ENCODE measurements around the gene GSTM3.
"Not testable (repeated sequence)": the region's sequence is repeated elsewhere in the genome, so short reads cannot be mapped to it uniquely, and the experiment has no call there.

Gene GSTM3

GRCh38 chr1:109726728-109727373, 14.0 kb downstream of the GSTM3 start:
- DNase-seq (ENCODE audit: low read depth in 3 of 3): no peak

DNA sequence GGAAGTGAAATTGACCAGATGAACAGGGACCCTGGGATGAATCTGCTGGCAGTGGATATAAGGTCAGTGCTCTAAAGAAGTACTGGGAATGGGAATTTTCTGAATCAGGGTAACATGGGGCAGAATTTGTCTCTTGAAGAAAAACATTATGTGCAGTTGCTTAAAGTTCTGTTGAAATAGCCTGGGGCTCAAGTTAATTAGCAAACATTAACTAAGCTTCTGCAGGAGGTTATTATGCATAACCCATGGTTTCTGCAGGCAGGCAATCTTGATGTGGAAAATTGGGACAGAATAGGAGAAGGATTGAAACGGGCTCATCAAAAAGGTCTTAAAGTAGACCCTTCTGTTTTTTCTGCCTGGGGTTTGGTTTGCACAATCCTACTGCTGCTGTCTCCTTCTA, 14.8 kb downstream of the GSTM3 start:
- no peak for DNase-seq (ENCODE audit: low read depth in 3 of 3)

DNA sequence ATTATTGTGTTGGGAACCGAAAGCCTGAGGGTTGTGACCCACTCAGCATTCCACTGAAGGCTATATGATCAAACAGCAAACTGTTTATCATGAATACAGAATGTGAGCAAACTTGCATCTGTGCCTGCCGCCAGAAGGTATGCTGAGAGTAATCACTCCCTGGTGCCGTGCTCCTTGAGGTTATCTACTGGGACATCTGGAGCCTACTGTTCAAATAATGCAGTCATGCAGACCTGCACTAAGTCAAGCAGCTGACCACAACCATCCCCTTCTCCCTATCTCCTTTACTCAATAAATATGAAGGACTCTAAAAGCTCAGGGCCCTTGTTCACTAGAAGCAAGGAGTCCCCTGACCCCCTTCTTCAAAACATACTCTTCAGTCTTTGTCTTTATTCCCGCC, 15.3 kb downstream of the GSTM3 start:
- DNase-seq (ENCODE audit: low read depth in 3 of 3): no peak

DNA sequence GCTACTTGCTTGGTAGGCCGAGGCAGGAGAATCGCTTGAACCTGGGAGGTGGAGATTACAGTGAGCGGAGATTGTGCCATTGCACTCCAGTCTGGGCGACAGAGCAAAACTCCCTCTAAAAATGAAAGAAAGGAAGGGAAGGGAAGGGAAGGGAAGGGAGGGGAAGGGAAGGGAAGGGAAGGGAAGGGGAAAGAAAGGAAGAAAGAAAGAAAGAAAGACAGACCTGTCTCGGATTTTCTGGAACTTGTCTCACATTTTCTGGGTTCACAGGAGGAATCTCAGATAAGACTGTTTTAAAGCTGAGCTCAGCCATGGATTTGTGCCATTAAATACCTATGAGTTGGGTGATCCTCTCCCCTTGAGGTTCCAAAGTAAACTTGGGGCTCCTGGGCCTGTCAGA, 15.9 kb downstream of the GSTM3 start:
- DNase-seq (ENCODE audit: low read depth in 3 of 3): no peak

- no peak for DNase-seq (ENCODE audit: low read depth in 3 of 3)
Observed at GRCh38 chr1:109722908-109723691, 17.7 kb downstream of the GSTM3 start.

DNA sequence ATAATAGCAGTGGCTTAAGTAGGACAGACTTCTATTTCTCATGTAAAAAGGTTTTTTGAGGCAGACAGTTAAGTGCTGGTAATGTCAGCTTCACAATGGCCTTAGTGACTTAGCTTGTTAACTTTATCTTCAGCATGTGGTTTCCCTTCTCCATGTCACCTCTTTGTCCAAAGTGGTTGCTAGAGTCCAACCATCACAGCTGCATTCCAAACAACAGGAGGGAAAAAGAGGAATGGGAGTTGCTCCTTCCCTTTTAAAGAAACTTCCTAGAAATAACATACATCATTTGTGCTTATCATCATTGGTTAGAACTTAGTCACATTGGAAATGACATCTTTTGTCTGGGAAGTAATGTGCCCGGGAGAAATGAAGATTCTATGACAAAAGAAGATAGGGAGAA, 18.9 kb downstream of the GSTM3 start:
- DNase-seq (ENCODE audit: low read depth in 3 of 3): no peak

GRCh38 chr1:109721042-109721441, 19.8 kb downstream of the GSTM3 start:
- no peak for DNase-seq (ENCODE audit: low read depth in 3 of 3)

DNA sequence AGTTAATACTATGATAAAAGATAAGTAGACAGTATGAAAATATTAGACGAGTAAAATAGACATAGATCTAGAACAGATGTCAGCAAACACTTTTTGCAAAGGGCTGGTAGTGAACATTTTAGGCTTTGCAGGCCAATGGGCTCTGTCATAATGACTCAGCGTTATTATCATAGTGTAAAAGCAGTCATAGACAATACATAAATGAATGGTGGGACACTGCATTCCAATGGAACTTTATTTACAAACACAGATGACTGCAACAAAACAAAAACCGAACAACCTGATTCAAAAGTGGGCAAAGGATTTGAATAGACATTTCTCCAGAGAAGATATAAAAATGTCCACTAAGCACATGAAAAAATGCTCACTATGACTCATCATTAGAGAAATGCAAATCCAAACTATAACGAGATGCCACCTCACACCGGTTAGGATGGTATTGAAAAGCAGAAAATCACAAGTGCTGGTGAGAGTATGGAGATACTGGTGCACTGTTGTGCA, 21.5 kb downstream of the GSTM3 start:
- no peak for DNase-seq (ENCODE audit: low read depth in 3 of 3)

DNA sequence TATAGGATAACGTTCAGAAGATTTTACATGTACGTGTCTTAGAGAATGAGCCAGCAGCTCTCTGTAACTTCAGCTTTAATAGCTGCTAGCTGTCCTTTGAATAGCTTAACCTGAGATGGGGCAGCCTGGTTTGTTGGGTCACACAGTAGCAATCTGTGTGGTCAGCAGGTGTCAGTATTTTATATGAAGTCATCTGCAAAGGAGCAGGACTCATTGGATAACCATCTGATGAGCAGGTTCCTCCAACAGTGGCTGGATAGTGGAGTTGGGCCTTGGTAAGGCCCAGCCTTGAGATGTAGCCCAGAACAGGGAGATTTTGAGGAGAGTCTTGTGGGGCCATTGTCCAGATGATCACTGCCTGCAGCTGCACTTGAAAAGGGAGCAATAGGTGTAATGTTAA, 22.3 kb downstream of the GSTM3 start:
- DNase-seq (ENCODE audit: low read depth in 3 of 3): no peak

- DNase-seq (ENCODE audit: low read depth in 3 of 3): no peak
Observed at GRCh38 chr1:109717729-109718128, 23.1 kb downstream of the GSTM3 start.

DNA sequence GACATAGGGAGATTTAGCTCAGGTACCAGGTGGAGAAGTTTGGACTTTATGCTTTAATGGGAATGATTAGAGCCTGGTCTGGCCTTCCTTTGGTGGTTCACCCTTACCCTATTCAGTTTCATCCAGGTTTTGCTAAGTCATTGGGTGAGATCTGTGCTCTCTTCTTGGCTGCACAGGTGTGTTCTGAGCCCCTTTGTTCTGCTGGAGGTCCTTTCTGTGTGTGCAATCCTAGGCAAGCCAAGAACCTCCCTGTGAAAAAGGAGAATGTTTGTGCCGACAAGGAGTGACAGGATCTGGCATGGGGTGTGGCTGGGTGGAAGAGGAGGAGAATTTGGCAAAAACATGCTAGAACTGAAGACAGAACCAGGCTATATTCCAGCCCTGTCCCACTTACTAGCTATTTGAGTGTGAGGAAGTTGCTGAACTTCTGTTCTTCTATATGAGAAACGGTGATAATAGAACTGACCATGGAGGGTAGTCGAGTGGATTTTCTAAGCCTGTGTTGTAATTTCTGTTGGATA, 24.2 kb downstream of the GSTM3 start:
- no peak for DNase-seq (ENCODE audit: low read depth in 3 of 3)

DNA sequence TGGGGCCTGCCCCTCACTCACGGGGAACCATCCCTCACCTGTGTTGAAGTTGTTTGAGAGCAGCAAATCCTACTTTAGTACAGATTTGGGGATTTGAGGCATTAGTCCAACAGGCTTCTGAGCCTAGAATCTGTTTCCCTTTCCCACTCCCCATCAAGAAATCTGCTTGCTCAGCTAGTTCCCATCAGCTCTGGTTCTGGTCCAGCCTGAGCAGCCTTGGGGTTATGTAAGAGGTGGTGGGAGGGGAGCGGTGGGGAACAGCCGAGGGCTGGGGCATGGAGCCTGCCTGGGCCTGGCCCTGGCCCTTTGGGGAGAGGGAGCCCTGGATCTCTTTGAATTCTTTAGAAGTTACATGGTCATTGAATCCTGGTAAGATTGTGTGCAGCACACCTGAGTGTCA, 24.7 kb downstream of the GSTM3 start:
- DNase-seq (ENCODE audit: low read depth in 3 of 3): no peak

DNA sequence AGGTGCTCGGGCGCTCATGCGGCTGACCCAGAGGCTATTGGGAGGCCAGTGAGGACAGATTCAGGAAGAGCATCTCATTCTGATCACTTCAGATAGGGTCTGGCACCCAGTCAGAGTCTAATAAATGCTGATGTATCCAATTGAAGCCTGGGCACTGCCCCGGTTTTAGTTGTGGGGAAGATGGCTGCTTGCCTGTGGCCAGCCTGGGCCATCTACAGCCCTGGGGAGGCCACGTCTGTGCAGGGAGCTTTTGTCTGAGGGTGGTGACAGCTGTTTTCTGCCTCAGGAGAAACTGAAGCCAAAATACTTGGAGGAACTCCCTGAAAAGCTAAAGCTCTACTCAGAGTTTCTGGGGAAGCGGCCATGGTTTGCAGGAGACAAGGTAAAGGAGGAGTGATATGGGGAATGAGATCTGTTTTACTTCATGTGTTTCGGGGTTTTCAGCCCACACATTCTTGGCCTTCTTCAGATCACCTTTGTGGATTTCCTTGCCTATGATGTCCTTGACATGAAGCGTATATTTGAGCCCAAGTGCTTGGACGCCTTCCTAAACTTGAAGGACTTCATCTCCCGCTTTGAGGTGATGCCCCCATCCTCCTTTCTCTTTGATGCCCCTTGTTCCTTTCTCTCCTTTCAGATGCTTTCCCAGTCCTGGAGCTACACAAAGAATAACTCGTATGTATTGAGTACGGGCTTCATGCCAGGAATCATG, 26.0 kb downstream of the GSTM3 start:
- no peak for DNase-seq (ENCODE audit: low read depth in 3 of 3)

GRCh38 chr1:109713636-109714035, 27.2 kb downstream of the GSTM3 start:
- no peak for DNase-seq (ENCODE audit: low read depth in 3 of 3)

DNA sequence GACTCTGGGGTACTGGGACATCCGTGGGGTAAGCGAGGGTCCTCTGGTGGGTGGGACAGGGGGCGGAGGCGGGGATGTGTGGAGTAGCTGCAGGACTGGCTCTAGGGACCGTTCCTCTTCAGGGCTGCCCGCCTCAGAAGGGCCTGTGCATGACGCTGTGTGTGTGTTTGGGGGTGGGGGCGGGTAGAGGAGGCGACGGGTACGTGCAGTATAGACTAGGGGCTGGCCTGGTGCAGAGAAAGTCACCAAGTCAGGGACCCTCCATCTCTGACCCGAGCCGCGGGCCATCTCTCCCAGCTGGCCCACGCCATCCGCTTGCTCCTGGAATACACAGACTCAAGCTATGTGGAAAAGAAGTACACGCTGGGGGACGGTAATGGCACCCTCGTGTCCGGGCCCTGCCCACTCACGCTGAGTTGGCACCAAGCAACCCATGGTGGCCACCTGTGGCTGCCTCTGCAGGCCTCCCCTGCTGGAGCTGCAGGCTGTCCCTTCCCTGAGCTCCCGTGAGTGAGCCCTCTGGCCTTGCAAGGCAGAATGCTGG, 28.4 kb downstream of the GSTM3 start:
- DNase-seq (ENCODE audit: low read depth in 3 of 3): no peak

- DNase-seq (ENCODE audit: low read depth in 3 of 3): not testable (repeated sequence)
Observed at GRCh38 chr1:109711593-109712320, 29.1 kb downstream of the GSTM3 start, which contains the start of gene GSTM5. GSTM5 (plus strand) TSS chr1:109712251; CDS start chr1:109712313, 62 bp downstream.

DNA sequence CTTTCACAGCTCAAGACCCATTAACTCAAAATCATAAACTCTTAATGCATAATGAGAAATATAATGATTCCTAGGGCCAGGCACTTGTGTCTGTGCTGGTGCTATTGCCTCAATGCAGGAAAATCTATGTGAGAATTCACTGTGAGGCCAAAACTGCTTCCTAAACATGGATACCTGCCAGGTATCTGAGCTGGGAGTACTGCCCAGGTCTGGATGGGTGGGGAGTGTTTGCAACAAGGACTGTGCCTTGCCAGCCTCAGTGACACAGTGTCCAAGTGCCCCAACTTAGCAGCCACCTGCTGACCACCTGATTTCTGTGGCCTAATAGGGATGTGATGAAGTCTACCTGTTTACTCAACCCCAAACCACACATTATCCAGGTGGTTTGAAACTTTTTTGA, 31.0 kb downstream of the GSTM3 start:
- not testable (repeated sequence) for DNase-seq (ENCODE audit: low read depth in 3 of 3)

GRCh38 chr1:109708949-109709348, 31.9 kb downstream of the GSTM3 start:
- DNase-seq (ENCODE audit: low read depth in 3 of 3): not testable (repeated sequence)

GRCh38 chr1:109705411-109705810, 35.4 kb downstream of the GSTM3 start:
- no peak for DNase-seq (ENCODE audit: low read depth in 3 of 3)

GRCh38 chr1:109704173-109704572, 36.7 kb downstream of the GSTM3 start:
- no peak for DNase-seq (ENCODE audit: low read depth in 3 of 3)

DNA sequence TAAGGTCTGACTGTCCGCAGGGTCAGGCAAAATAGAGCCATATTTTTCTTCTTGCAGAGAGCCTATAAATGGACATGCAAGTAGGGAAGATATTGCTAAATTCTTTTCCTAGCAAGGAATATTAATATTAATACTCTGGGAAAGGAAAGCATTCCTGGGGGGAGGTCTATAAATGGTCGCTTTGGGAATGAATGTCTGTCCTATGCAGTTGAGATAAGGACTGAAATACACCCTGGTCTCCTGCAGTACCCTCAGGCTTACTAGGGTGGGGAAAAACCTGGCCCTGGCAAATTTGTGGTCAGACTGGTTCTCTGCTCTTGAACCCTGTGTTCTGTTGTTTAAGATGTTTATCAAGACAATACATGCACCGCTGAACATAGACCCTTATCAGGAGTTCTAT, 37.9 kb downstream of the GSTM3 start:
- DNase-seq (ENCODE audit: low read depth in 3 of 3): not testable (repeated sequence)

All from stimulated activated CD4-positive, alpha-beta T cell treated with anti-CD3 and anti-CD28 coated beads, TNF-alpha, amount 100 ng/mL, for 48 hours (primary cell).